OCI-LY1 (cell line): ENCODE data around the gene TIMP4.
A peak's percentile ranks its signal among the peaks of the same experiment; 100 is the strongest.

Source experiments
- H2AFZ ChIP-seq: fragments of 200-600 bp; sonication (generic), shearing (Covaris generic); 2 replicates; pipeline ENCODE4 v1.6.0; 2014; ENCODE audit warnings: antibody characterized with exemption, mild to moderate bottlenecking, low read length
- H3F3A ChIP-seq: fragments of 200-600 bp; sonication (generic), shearing (Covaris generic); 2 replicates; pipeline ENCODE4 v1.6.0; 2014; ENCODE audit warnings: mild to moderate bottlenecking, antibody characterized with exemption, low read length, moderate library complexity; ENCODE audit not compliant: insufficient read depth
- H3K27ac ChIP-seq: fragments of 200-600 bp; sonication (generic); 2 replicates; pipeline ENCODE4 v1.5.1; 2014; ENCODE audit warnings: low read length, mixed run types, mild to moderate bottlenecking, low read depth; ENCODE audit not compliant: poor library complexity, severe bottlenecking
- H3K27me3 ChIP-seq: fragments of 200-600 bp; sonication (generic); 2 replicates; pipeline ENCODE4 v1.6.0; 2014; ENCODE audit warnings: antibody characterized with exemption, mild to moderate bottlenecking, low read length, moderate library complexity; ENCODE audit not compliant: insufficient read depth
- H3K36me3 ChIP-seq: fragments of 200-600 bp; sonication (generic); 2 replicates; pipeline ENCODE4 v1.6.1; 2014; ENCODE audit warnings: mild to moderate bottlenecking, antibody characterized with exemption, low read length, moderate library complexity, mixed read lengths; ENCODE audit not compliant: insufficient read depth
- H3K4me1 ChIP-seq: fragments of 200-600 bp; sonication (generic); 2 replicates; pipeline ENCODE4 v1.5.1; 2014; ENCODE audit warnings: mild to moderate bottlenecking, low read length, moderate library complexity; ENCODE audit not compliant: insufficient read depth, severe bottlenecking
- H3K4me2 ChIP-seq: fragments of 200-600 bp; sonication (generic), shearing (Covaris generic); 2 replicates; pipeline ENCODE4 v1.6.1; 2014; ENCODE audit warnings: low read length
- H3K4me3 ChIP-seq: fragments of 200-600 bp; sonication (generic); 2 replicates; pipeline ENCODE4 v1.5.1; 2014; ENCODE audit warnings: low read length, low read depth, mild to moderate bottlenecking, mixed read lengths; ENCODE audit not compliant: poor library complexity, severe bottlenecking
- H3K79me2 ChIP-seq: fragments of 200-600 bp; shearing (Covaris generic); 2 replicates; pipeline ENCODE4 v1.6.1; 2016; ENCODE audit warnings: mixed run types, low read length, mixed read lengths; ENCODE audit not compliant: insufficient read depth
- H3K9ac ChIP-seq: fragments of 200-600 bp; sonication (generic), shearing (Covaris generic); 2 replicates; pipeline ENCODE4 v1.6.1; 2014; ENCODE audit warnings: mild to moderate bottlenecking, low read length, mixed read lengths
- H3K9me2 ChIP-seq: fragments of 200-600 bp; sonication (generic), shearing (Covaris generic); 2 replicates; pipeline ENCODE4 v1.6.1; 2014; ENCODE audit warnings: low read depth, mild to moderate bottlenecking, low read length, mixed read lengths
- H3K9me3 ChIP-seq: fragments of 200-600 bp; shearing (Covaris generic); 2 replicates; pipeline ENCODE4 v1.6.1; 2014; ENCODE audit warnings: low read length, mixed read lengths
- H4K20me1 ChIP-seq: fragments of 200-600 bp; sonication (generic), shearing (Covaris generic); 2 replicates; pipeline ENCODE4 v1.6.0; 2016; ENCODE audit warnings: mild to moderate bottlenecking, low read length; ENCODE audit not compliant: insufficient read depth
- CTCF ChIP-seq: fragments of 200-600 bp; sonication (generic), shearing (Covaris generic); IDR thresholded peaks from 2 replicates; pipeline ENCODE4 v1.5.1; 2017; ENCODE audit warnings: mild to moderate bottlenecking, antibody characterized with exemption, low read length, moderate library complexity, mixed read lengths
- EZH2 ChIP-seq: fragments of 200-600 bp; sonication (generic), shearing (Covaris generic); IDR thresholded peaks from 2 replicates; pipeline ENCODE4 v1.8.0; 2017; ENCODE audit warnings: borderline replicate concordance, mixed run types, mild to moderate bottlenecking, antibody characterized with exemption, low read length, moderate library complexity, mixed read lengths

The TIMP4 gene

DNA sequence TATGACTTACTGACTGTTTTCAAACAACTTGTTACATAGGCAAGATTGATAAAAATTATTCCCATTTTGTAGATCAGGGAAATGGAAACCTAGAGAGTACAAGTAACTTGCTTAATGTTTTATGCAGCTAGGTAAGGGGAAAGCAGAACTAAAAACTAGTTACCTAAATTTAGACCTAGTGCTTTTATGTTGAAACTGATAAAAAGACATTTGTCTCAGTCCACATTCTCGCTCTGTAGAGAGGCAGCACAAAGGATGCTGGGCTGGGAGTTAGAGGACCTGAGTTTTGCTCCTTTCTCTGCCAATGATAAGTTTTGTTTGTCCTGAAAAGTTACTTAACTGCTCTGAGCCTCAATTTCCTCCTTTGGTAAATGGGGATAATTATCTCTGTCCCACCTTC, 17.4 kb downstream of the TIMP4 start:
- H3K36me3 ChIP-seq, result no peaks in the 10 kb centered on the region
- no peaks in the 10 kb centered on the region for H3K4me1 ChIP-seq
- no peak overlapping the region for H3K4me3 ChIP-seq
- no peaks in the 10 kb centered on the region for H3K27me3 ChIP-seq
- H3K9ac ChIP-seq, result no peak overlapping the region
- H4K20me1 ChIP-seq, result no peaks in the 10 kb centered on the region
- H3K9me2 ChIP-seq, result no peaks in the 10 kb centered on the region
- no peaks in the 10 kb centered on the region for H3F3A ChIP-seq
- TF ChIP-seq CTCF (no peak), EZH2 (no peak)
- no peaks in the 10 kb centered on the region for H3K9me3 ChIP-seq
- H2AFZ ChIP-seq, result no peak overlapping the region
- no peak overlapping the region for H3K4me2 ChIP-seq
- no peak overlapping the region for H3K27ac ChIP-seq
- no peaks in the 10 kb centered on the region for H3K79me2 ChIP-seq

DNA sequence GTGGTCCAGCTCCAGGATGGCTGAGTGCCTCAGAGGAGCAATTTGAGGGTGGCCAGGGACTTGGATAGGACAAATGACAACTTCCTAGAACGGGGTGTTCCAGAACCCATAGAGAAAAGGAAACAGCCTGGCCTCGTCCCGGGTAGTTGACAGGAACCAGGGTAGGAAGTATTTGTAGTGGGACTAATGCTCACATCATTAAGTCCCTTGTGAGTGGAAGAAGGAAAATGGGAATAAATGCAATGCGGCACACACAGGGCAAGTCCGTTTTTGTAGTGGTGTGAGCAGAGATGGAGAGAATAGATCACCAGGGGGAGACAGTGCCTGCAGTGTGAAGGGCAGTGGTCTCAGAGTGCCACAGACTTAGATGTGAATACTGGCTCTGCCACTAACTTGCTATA, 19.6 kb downstream of the TIMP4 start:
- TF ChIP-seq EZH2 (no peak), CTCF (peak; percentile 42; the same call in 1 of the 2 replicates)
- Histone ChIP-seq H2AFZ (no peak overlapping the region), H3K9ac (no peak overlapping the region), H3K4me2 (no peak overlapping the region), H3F3A (no peaks in the 10 kb centered on the region), H3K9me2 (no peaks in the 10 kb centered on the region), H3K79me2 (no peaks in the 10 kb centered on the region), H3K27ac (no peak overlapping the region), H3K9me3 (no peaks in the 10 kb centered on the region), H3K4me3 (no peak overlapping the region), H3K4me1 (no peaks in the 10 kb centered on the region), H3K36me3 (no peaks in the 10 kb centered on the region), H4K20me1 (no peaks in the 10 kb centered on the region), H3K27me3 (no peaks in the 10 kb centered on the region)

DNA sequence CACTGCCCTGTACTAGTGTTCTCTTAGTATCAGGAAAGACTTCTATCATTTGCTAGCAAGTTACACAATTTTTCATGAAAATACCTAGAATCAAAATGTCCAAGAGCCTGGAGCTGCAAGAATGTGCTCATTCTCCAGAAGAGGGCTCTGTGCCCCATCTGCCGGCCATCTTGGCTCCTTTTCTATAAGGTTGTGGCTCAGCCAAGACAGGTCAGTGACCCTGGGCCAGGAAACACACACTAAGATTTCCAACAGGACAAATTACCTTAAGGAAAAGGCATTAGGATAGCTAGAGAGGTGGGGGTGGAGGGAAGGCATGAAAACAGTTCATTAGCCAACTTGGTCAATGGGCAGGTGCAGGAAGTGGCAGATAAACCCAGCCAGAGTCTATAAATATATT, 20.7 kb downstream of the TIMP4 start:
- no peak overlapping the region for H2AFZ ChIP-seq
- no peaks in the 10 kb centered on the region for H3K79me2 ChIP-seq
- no peaks in the 10 kb centered on the region for H3K36me3 ChIP-seq
- no peak overlapping the region for H3K4me2 ChIP-seq
- no peaks in the 10 kb centered on the region for H3F3A ChIP-seq
- TF ChIP-seq CTCF, result peak; percentile 49
- no peak for TF ChIP-seq EZH2
- no peaks in the 10 kb centered on the region for H4K20me1 ChIP-seq
- no peaks in the 10 kb centered on the region for H3K27me3 ChIP-seq
- no peaks in the 10 kb centered on the region for H3K4me1 ChIP-seq
- H3K27ac ChIP-seq, result no peak overlapping the region
- H3K4me3 ChIP-seq, result no peak overlapping the region
- H3K9me2 ChIP-seq, result no peaks in the 10 kb centered on the region
- H3K9ac ChIP-seq, result no peak overlapping the region
- no peaks in the 10 kb centered on the region for H3K9me3 ChIP-seq
